Measurements from ENCODE around the gene PSMD3.

PSMD3 gene

GRCh38 chr17:39962642-39963220 lies 17.9 kb upstream of the PSMD3 start, which contains the start of gene GSDMA:
Gene GSDMA (plus strand): TSS chr17:39963004. CDS start chr17:39965688, 2,684 bp downstream.
- H3K36me3 ChIP-seq = no peaks in the 10 kb centered on the region
- DNase-seq = no peak
- peaks cover 0 to 31% of the 10 kb centered on the region in 2 donors for H3K27me3 ChIP-seq
- TF ChIP-seq CTCF (IDR thresholded peaks at IDR 0.05) = no peak
- no peak within 1 kb of the TSS for H3K27ac ChIP-seq
- H3K9me3 ChIP-seq = no peaks in the 10 kb centered on the region
- peaks cover 0 to 4% (median 1%) of the 10 kb centered on the region in 4 donors for H3K4me1 ChIP-seq
- intact Hi-C loops (cut with DNase I; ENCODE audit: low total_unique reads) = no loop called here
- no peak within 1 kb of the TSS for H3K4me3 ChIP-seq

- intact Hi-C loops (cut with DNase I; ENCODE audit: low total_unique reads) = no loop called here
- Histone ChIP-seq H3K27me3 (peaks cover 0 to 37% of the 10 kb centered on the region in 2 donors), H3K9me3 (no peaks in the 10 kb centered on the region), H3K4me3 (no peak overlapping the region), H3K4me1 (peaks cover 0 to 4% (median 1%) of the 10 kb centered on the region in 4 donors), H3K27ac (no peak overlapping the region), H3K36me3 (no peaks in the 10 kb centered on the region)
- no peak for TF ChIP-seq CTCF (IDR thresholded peaks at IDR 0.05)
- DNase-seq = no peak
Measured at GRCh38 chr17:39963829-39964228, 16.8 kb upstream of the PSMD3 start.

- no peak overlapping the region for H3K27ac ChIP-seq
- intact Hi-C loops (cut with DNase I; ENCODE audit: low total_unique reads) = no loop called here
- peaks cover 0 to 40% of the 10 kb centered on the region in 2 donors for H3K27me3 ChIP-seq
- TF ChIP-seq CTCF (IDR thresholded peaks at IDR 0.05) = no peak
- no peaks in the 10 kb centered on the region for H3K4me1 ChIP-seq
- H3K9me3 ChIP-seq = no peaks in the 10 kb centered on the region
- H3K36me3 ChIP-seq = no peaks in the 10 kb centered on the region
- no peak for DNase-seq
- no peak overlapping the region for H3K4me3 ChIP-seq
Measured at GRCh38 chr17:39965017-39965699, 15.4 kb upstream of the PSMD3 start.

- H3K4me3 ChIP-seq = no peak overlapping the region
- no peaks in the 10 kb centered on the region for H3K4me1 ChIP-seq
- H3K36me3 ChIP-seq = no peaks in the 10 kb centered on the region
- TF ChIP-seq CTCF (IDR thresholded peaks at IDR 0.05) = no peak
- no peak overlapping the region for H3K27ac ChIP-seq
- no peaks in the 10 kb centered on the region for H3K9me3 ChIP-seq
- H3K27me3 ChIP-seq = peaks cover 0 to 44% of the 10 kb centered on the region in 2 donors
- intact Hi-C loops (cut with DNase I; ENCODE audit: low total_unique reads) = no loop called here
- no peak for DNase-seq
Measured at GRCh38 chr17:39966771-39967170, 13.8 kb upstream of the PSMD3 start.

- H3K4me3 ChIP-seq = no peak overlapping the region
- no peak overlapping the region for H3K27ac ChIP-seq
- H3K4me1 ChIP-seq = no peaks in the 10 kb centered on the region
- H3K9me3 ChIP-seq = no peaks in the 10 kb centered on the region
- no peaks in the 10 kb centered on the region for H3K36me3 ChIP-seq
- intact Hi-C loops (cut with DNase I; ENCODE audit: low total_unique reads) = no loop called here
- no peak for TF ChIP-seq CTCF (IDR thresholded peaks at IDR 0.05)
- H3K27me3 ChIP-seq = peaks cover 0 to 32% of the 10 kb centered on the region in 2 donors
- DNase-seq = no peak
Measured at GRCh38 chr17:39968761-39969160, 11.8 kb upstream of the PSMD3 start.

Data from tibial artery (tissue), 4 donors.